GM21367 (cell line): ENCODE data around the gene PRIM2.
"Not testable (repeated sequence)": the region's sequence is repeated elsewhere in the genome, so short reads cannot be mapped to it uniquely, and the experiment has no call there.

Source experiments
- ATAC-seq: cut with Tn5 transposase; IDR thresholded peaks from one replicate; pipeline ENCODE4 v1.9.1; 2021; ENCODE audit not compliant: unreplicated experiment

The PRIM2 gene

GRCh38 chr6:57443181-57443580 is 125.8 kb downstream of the PRIM2 start:
- ATAC-seq = not testable (repeated sequence)

- ATAC-seq = not testable (repeated sequence)
Measured at GRCh38 chr6:57444787-57445186, 127.4 kb downstream of the PRIM2 start.

GRCh38 chr6:57445379-57445778 is 127.9 kb downstream of the PRIM2 start:
- not testable (repeated sequence) for ATAC-seq

- ATAC-seq = not testable (repeated sequence)
Measured at GRCh38 chr6:57445790-57446468, 128.5 kb downstream of the PRIM2 start.

- not testable (repeated sequence) for ATAC-seq
Measured at GRCh38 chr6:57449496-57450066, 132.2 kb downstream of the PRIM2 start.

- not testable (repeated sequence) for ATAC-seq
Measured at GRCh38 chr6:57459781-57460180, 142.4 kb downstream of the PRIM2 start.

- ATAC-seq = not testable (repeated sequence)
Measured at GRCh38 chr6:57461022-57461421, 143.6 kb downstream of the PRIM2 start.

GRCh38 chr6:57463809-57464208 is 146.4 kb downstream of the PRIM2 start:
- ATAC-seq = not testable (repeated sequence)

- ATAC-seq = not testable (repeated sequence)
Measured at GRCh38 chr6:57465968-57466367, 148.5 kb downstream of the PRIM2 start.

- no peak for ATAC-seq
Measured at GRCh38 chr6:57469072-57469471, 151.6 kb downstream of the PRIM2 start.

- not testable (repeated sequence) for ATAC-seq
Measured at GRCh38 chr6:57470148-57470547, 152.7 kb downstream of the PRIM2 start.

GRCh38 chr6:57471314-57471864 is 154.0 kb downstream of the PRIM2 start:
- not testable (repeated sequence) for ATAC-seq

GRCh38 chr6:57472861-57473362 is 155.5 kb downstream of the PRIM2 start:
- ATAC-seq = not testable (repeated sequence)

GRCh38 chr6:57474862-57475475 is 157.5 kb downstream of the PRIM2 start:
- not testable (repeated sequence) for ATAC-seq

GRCh38 chr6:57475656-57476055 is 158.2 kb downstream of the PRIM2 start:
- ATAC-seq = not testable (repeated sequence)

- not testable (repeated sequence) for ATAC-seq
Measured at GRCh38 chr6:57480194-57480593, 162.8 kb downstream of the PRIM2 start.

GRCh38 chr6:57481121-57481520 is 163.7 kb downstream of the PRIM2 start:
- ATAC-seq = not testable (repeated sequence)

- ATAC-seq = not testable (repeated sequence)
Measured at GRCh38 chr6:57482471-57482870, 165.0 kb downstream of the PRIM2 start.

- ATAC-seq = not testable (repeated sequence)
Measured at GRCh38 chr6:57486494-57487081, 169.2 kb downstream of the PRIM2 start.

GRCh38 chr6:57488551-57488950 is 171.1 kb downstream of the PRIM2 start:
- ATAC-seq = not testable (repeated sequence)

GRCh38 chr6:57489887-57490286 is 172.5 kb downstream of the PRIM2 start:
- ATAC-seq = not testable (repeated sequence)
